Chondrocyte (in vitro differentiated cells): ENCODE data around the gene EPHA1. TPM values are rescaled to one million over a fixed set of nuclear protein-coding genes. Genes with fewer than 3 reads are reported as not detected.

Source experiments
- DNase-seq: peaks from one replicate; pipeline ENCODE4 v3.0.0; 2021; ENCODE audit warnings: mixed read lengths, low spot score
- H3K27ac Mint-ChIP-seq: one replicate; pipeline ENCODE4 v1.8.0; 2021; ENCODE audit warnings: mild to moderate bottlenecking, moderate library complexity, mixed read lengths; ENCODE audit not compliant: unreplicated experiment
- H3K27me3 Mint-ChIP-seq: 2 replicates; pipeline ENCODE4 v1.8.0; 2021; ENCODE audit warnings: low read depth, mixed read lengths
- H3K36me3 Mint-ChIP-seq: 2 replicates; pipeline ENCODE4 v1.8.0; 2021; ENCODE audit warnings: low read depth, mixed read lengths
- H3K4me1 Mint-ChIP-seq: 2 replicates; pipeline ENCODE4 v1.8.0; 2021; ENCODE audit warnings: low read depth, mild to moderate bottlenecking, mixed read lengths
- H3K4me3 Mint-ChIP-seq: one replicate; pipeline ENCODE4 v1.8.0; 2021; ENCODE audit warnings: mild to moderate bottlenecking, moderate library complexity, mixed read lengths; ENCODE audit not compliant: unreplicated experiment
- H3K9me3 Mint-ChIP-seq: 2 replicates; pipeline ENCODE4 v1.8.0; 2021; ENCODE audit warnings: low read depth, mixed read lengths
- total RNA-seq: library from RNA; stranded (reverse); gene quantifications from 3 replicates; pipeline ENCODE4 v1.2.1, GENCODE V29; 2021
- TF ChIP-seq, protein P1 (sequence below): fragments of 200-600 bp; sonication (generic); IDR thresholded peaks from 2 replicates; pipeline ENCODE4 v1.5.0; 2021; ENCODE audit warnings: antibody characterized with exemption, mild to moderate bottlenecking, moderate library complexity

Gene EPHA1
- total RNA-seq, 1 donor from 2014 or later, result not detected

GRCh38 chr7:143387156-143387975 lies 21.3 kb downstream of the EPHA1 start:
- no peaks in the 10 kb centered on the region for H3K9me3 Mint-ChIP-seq
- peaks cover 40% of the 10 kb centered on the region for H3K4me1 Mint-ChIP-seq
- H3K4me3 Mint-ChIP-seq, result no peak overlapping the region
- peaks cover 32% of the 10 kb centered on the region for H3K36me3 Mint-ChIP-seq
- no peak for DNase-seq
- no peak overlapping the region for H3K27ac Mint-ChIP-seq
- TF ChIP-seq, protein P1, sequence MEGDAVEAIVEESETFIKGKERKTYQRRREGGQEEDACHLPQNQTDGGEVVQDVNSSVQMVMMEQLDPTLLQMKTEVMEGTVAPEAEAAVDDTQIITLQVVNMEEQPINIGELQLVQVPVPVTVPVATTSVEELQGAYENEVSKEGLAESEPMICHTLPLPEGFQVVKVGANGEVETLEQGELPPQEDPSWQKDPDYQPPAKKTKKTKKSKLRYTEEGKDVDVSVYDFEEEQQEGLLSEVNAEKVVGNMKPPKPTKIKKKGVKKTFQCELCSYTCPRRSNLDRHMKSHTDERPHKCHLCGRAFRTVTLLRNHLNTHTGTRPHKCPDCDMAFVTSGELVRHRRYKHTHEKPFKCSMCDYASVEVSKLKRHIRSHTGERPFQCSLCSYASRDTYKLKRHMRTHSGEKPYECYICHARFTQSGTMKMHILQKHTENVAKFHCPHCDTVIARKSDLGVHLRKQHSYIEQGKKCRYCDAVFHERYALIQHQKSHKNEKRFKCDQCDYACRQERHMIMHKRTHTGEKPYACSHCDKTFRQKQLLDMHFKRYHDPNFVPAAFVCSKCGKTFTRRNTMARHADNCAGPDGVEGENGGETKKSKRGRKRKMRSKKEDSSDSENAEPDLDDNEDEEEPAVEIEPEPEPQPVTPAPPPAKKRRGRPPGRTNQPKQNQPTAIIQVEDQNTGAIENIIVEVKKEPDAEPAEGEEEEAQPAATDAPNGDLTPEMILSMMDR, result peak; percentile 18
- no peaks in the 10 kb centered on the region for H3K27me3 Mint-ChIP-seq

DNA sequence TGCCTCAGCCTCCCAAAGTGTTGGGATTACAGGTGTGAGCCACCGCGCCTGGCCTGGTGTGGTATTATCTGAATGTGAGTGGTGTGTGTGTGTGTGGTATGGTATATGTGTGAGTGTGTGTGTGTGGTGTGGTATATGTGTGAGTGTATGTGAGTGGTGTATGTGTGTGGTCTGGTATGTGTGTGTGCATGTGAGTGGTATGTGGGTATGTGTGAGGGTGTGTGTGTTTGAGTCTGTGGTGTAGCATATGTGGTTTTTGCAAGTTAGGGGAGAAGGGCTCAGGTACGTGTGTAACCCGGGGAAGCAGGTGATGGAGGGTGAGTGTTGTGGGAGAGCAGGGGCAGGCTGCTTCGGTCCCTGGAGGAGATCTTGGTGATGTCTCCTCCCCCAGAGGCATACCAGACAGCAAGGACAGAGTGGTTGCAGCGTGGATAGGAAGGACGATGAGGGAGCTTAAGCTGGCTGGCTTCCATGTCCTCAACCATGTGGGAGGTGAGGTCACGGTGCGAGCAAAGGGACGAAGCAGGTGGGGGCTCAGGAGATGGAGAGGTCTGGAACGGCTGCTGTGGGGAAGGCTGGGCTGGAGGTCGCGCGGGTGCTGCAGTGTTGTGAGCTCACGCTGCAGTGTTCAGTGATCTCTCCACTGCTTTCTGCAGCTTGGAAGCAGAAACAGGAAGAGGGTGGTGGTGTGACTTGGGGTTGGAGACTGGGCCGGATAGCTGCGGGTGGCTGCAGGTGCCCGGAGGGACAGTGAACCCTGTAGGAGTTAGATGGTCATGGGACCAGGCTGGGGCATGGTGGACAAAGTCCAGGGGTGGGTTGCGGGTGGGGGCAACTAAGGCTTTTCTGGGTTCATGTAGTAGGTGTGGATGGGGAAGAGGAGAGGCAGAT lies 22.5 kb downstream of the EPHA1 start:
- Mint-ChIP-seq H3K36me3 (peaks cover 28% of the 10 kb centered on the region), H3K9me3 (no peaks in the 10 kb centered on the region), H3K4me1 (peaks cover 28% of the 10 kb centered on the region), H3K27ac (no peak overlapping the region), H3K4me3 (no peak overlapping the region), H3K27me3 (no peaks in the 10 kb centered on the region)
- TF ChIP-seq, protein P1, result no peak
- peak; percentile 14 for DNase-seq

DNA sequence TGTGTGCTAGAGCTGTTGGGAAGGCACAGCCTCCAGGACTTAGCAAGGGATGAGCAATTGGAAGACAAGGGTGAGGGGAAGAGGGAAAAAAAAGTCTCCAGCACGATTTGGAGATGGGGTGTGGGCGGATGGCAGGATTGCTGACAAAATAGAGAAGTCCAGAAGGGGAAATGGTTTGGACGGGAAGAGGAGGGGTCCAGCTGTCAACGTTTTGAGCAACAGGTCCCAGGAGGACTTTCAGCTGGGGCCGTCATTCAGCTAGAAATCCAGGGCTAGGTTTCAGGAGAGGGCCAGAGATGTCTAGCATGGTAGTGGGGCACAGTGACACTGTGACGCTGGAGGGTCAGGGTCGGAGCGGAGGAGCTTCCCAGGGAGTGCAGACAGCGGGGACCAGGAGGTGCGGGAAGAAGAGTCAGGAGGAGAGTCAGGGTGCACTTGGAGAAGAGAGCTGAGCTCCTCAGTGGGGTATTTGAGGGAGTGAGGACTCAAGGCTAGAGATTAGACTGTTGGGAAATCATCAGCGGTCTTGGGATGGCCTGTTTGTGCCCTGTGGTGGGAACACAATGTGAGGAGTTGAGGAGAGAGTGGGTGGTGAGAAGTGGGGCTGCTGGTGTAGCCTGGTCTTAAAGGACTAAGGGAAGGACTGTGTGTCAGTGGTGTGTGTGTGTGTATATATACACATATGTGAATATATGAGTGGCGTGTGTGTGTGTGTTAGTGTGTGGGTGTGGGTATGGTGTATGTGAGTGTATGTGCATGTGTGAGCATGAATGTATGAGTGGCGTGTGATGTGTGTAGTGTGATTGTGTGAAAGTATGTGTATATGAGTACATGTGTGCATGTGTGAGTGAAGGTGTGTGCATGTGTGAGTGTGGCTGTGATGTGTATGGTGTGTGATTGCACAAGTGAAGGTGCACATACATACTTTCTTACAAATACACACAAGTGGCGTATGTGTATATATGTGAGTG lies 23.7 kb downstream of the EPHA1 start:
- H3K27ac Mint-ChIP-seq, result no peak overlapping the region
- H3K27me3 Mint-ChIP-seq, result no peaks in the 10 kb centered on the region
- no peak overlapping the region for H3K4me3 Mint-ChIP-seq
- TF ChIP-seq, protein P1, result no peak
- peak; percentile 56 for DNase-seq
- no peaks in the 10 kb centered on the region for H3K9me3 Mint-ChIP-seq
- peaks cover 19% of the 10 kb centered on the region for H3K4me1 Mint-ChIP-seq
- peaks cover 21% of the 10 kb centered on the region for H3K36me3 Mint-ChIP-seq

- Mint-ChIP-seq H3K27ac (no peak overlapping the region), H3K4me3 (no peak overlapping the region), H3K27me3 (no peaks in the 10 kb centered on the region), H3K4me1 (peaks cover 19% of the 10 kb centered on the region), H3K36me3 (peaks cover 13% of the 10 kb centered on the region), H3K9me3 (no peaks in the 10 kb centered on the region)
- peak; percentile 18 for DNase-seq
- TF ChIP-seq, protein P1, result no peak
Measured at GRCh38 chr7:143384148-143384547, 24.5 kb downstream of the EPHA1 start.
